Breast epithelium (tissue), 3 donors: Measurements from ENCODE around the gene ADAMTS2.

Experiments
- POLR2A ChIP-seq: fragments of 450-650 bp; IDR thresholded peaks from one replicate; pipeline ENCODE4 v1.6.1; 2016; ENCODE audit warnings: antibody characterized with exemption, mild to moderate bottlenecking, moderate library complexity
- POLR2AphosphoS5 ChIP-seq, 3 donors: sonication (generic); formaldehyde crosslinking; IDR thresholded peaks; one replicate each; pipeline ENCODE4 v1.6.1; 2017; ENCODE audit warnings: antibody characterized with exemption in 3 of 3
- TF ChIP-seq, protein P1 (sequence below), 3 donors: fragments of 450-650 bp; IDR thresholded peaks; one replicate each; pipeline ENCODE4 v1.5.1; 2016 to 2017; ENCODE audit warnings: antibody characterized with exemption in 3 of 3, mild to moderate bottlenecking in 3 of 3, moderate library complexity in 3 of 3

DNA sequence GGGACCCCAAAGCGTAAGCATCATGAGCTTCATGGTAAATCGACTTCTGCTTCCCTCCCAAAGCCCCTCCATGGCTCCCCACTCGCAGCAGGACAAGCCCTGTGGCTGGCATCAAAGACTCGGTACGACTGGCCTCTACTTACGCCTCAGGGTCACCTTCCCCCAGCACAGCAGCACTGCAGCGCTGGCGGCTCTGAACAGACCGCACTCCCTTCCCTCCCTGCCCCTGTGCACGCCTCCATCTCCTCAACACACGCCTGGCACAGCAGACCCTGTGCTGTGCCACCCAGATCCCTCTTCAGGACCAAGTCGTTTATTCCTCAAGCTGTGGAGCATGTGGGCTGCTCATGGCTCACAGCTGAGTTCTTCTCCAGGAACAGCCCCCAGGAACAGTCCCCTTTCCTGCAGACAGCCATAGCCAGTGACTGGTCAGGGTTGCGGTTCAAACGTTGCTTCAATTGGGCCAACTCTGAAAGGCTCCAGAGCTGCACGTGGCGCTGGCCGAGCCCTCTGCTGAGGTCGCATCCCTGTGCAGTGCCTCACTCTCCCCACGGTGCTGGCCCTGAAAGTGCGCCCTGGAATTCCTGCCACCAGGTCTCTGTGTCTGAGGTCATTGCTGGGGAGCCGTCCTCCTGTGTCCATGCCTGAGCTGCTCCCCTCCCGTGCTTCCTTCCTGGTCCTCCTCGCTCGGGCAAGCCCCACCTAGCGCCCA, 197.1 kb downstream of the ADAMTS2 start:
- TF ChIP-seq, protein P1, sequence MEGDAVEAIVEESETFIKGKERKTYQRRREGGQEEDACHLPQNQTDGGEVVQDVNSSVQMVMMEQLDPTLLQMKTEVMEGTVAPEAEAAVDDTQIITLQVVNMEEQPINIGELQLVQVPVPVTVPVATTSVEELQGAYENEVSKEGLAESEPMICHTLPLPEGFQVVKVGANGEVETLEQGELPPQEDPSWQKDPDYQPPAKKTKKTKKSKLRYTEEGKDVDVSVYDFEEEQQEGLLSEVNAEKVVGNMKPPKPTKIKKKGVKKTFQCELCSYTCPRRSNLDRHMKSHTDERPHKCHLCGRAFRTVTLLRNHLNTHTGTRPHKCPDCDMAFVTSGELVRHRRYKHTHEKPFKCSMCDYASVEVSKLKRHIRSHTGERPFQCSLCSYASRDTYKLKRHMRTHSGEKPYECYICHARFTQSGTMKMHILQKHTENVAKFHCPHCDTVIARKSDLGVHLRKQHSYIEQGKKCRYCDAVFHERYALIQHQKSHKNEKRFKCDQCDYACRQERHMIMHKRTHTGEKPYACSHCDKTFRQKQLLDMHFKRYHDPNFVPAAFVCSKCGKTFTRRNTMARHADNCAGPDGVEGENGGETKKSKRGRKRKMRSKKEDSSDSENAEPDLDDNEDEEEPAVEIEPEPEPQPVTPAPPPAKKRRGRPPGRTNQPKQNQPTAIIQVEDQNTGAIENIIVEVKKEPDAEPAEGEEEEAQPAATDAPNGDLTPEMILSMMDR (IDR thresholded peaks at IDR 0.05) = no peak
- TF ChIP-seq POLR2AphosphoS5 (IDR thresholded peaks at IDR 0.05) = no peak
- no peak for TF ChIP-seq POLR2A
